Skeletal muscle satellite cell (primary cell): Measurements from ENCODE around the gene BRAT1.

Experiments
- H3K27me3 ChIP-seq: 2 replicates; pipeline ENCODE4 v1.7.0; 2013; ENCODE audit warnings: low read length; ENCODE audit not compliant: control insufficient read depth, insufficient read depth
- H3K36me3 ChIP-seq: 2 replicates; pipeline ENCODE4 v1.7.0; 2013; ENCODE audit warnings: mild to moderate bottlenecking, control low read depth, low read length; ENCODE audit not compliant: insufficient read depth
- H3K4me1 ChIP-seq: 2 replicates; pipeline ENCODE4 v1.7.0; 2013; ENCODE audit warnings: low read length; ENCODE audit not compliant: control insufficient read depth, insufficient read depth
- H3K4me2 ChIP-seq: 2 replicates; pipeline ENCODE4 v1.7.0; 2013; ENCODE audit warnings: mild to moderate bottlenecking, low read length
- H3K4me3 ChIP-seq: 2 replicates; pipeline ENCODE4 v1.7.0; 2013; ENCODE audit warnings: low read length
- H3K9ac ChIP-seq: 2 replicates; pipeline ENCODE4 v1.7.0; 2013; ENCODE audit warnings: mild to moderate bottlenecking, low read depth, low read length, moderate library complexity
- H3K9me3 ChIP-seq: replicated peaks from 2 replicates; pipeline ENCODE4 v1.7.0; 2013; ENCODE audit warnings: mild to moderate bottlenecking, control low read depth, low read length

BRAT1 gene

DNA sequence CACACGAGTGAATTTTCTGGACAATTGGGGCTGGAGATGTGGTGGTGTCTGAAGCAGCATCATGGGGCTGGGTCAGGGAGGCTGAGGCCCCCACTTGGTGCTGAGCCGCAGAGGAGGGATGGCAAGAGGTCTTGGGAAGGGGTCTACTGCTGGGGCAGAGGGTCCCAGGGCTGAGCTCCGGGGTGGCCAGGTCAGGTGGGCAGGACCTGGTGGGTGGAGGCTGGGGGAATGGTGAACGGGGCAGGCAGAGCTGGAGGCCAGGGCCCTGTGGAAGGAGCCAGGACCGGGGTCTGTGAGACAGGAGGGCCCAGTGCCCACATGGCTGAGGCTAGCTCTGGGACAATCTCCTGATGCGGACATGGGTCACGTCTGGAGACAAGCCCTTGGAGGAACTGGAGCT lies 56.1 kb downstream of the BRAT1 start:
- Histone ChIP-seq H3K27me3 (peaks cover 30% of the 10 kb centered on the region), H3K9ac (no peak overlapping the region), H3K4me2 (no peak overlapping the region), H3K9me3 (no peaks in the 10 kb centered on the region), H3K4me3 (no peak overlapping the region), H3K4me1 (peaks cover 4% of the 10 kb centered on the region), H3K36me3 (no peaks in the 10 kb centered on the region)

DNA sequence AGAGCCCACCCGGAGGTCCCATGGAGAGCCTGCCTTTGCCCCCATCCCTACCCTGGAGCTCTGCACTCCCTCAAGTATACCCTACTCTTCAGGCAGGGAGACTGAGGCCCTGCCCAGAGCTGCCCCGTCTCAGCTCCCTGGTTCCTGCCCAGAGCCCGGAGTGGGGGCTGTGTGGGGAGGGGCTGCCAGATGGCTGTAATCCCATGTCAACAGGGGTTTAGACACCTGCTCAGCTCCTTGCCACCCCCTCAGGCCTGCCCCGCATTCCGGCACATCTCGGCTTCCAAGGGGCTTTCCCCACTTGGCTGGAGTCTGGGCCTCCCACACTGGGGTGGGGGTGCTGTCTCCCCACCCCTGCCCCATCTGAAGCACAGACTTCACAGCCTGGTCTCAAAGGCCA lies 56.6 kb downstream of the BRAT1 start:
- H3K27me3 ChIP-seq: peaks cover 30% of the 10 kb centered on the region
- no peak overlapping the region for H3K9ac ChIP-seq
- H3K36me3 ChIP-seq: no peaks in the 10 kb centered on the region

DNA sequence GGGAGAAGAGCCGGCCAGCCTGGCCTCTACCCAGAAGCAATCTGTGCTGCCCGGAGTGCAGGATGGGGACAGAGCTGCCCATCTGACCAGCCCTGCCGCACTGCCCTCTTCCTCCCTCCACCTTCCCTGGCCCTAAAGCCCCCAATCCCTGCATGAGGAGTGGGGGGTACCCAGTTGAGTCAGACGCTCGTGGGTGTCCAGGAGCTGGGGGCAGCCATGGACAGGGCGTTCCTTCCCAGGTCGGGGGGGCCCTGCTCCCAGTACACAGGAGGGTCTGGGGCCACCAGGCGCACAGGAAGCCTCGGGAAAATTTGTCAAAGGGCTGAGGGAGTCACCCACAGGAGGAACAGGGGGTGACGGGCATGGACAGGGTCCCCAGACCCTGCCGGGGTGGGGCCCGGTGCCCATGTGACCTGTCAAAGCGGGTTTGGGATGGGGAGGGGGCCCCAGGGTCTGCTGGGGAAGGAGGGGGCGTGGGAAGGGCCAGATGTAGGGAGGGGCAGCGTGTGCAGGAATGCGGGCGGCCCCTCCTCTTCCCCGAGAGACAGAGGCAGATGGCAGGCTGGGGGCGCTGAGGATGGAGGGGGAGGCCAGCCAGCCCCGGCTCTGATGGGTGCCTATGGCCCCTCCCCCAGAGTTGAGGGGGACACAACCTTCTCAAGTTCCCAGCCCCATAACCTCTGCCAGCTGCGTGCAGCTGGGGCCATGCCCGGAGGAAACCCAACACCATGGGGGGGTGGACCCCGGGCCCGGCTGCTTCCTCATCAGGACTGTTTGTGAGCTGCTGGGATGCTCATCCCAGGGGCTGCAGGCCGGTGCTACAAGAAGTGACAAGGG lies 57.6 kb downstream of the BRAT1 start:
- Histone ChIP-seq H3K4me3 (no peak overlapping the region), H3K27me3 (peaks cover 30% of the 10 kb centered on the region)

More for the DNA sequence above, 56.6 kb downstream of the BRAT1 start:
- Histone ChIP-seq H3K4me3 (no peak overlapping the region), H3K4me1 (peaks cover 4% of the 10 kb centered on the region), H3K9me3 (no peaks in the 10 kb centered on the region), H3K4me2 (no peak overlapping the region)

DNA sequence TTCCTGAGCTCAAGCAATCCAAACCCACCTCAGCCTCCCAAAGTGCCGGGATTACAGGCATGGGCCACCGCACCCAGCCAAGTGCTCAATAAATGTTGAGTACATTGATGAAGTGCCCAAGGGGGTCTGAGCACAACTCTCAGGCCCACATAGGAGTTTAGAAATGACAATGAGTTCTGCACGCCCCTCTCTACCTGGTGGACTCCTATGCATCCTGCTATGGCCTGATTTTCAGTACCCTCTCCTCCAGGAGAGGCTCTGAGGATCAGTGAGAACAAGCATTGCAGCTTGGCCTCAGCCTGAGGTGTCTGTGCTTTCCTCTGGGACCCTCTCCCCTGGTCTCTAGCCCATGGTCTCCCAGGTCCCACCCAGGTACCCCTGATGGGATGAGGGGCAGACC lies 58.3 kb downstream of the BRAT1 start:
- Histone ChIP-seq H3K4me3 (no peak overlapping the region), H3K36me3 (no peaks in the 10 kb centered on the region), H3K9me3 (no peaks in the 10 kb centered on the region), H3K9ac (no peak overlapping the region), H3K27me3 (peaks cover 30% of the 10 kb centered on the region), H3K4me2 (no peak overlapping the region), H3K4me1 (peaks cover 6% of the 10 kb centered on the region)

More for the DNA sequence above, 57.6 kb downstream of the BRAT1 start:
- Histone ChIP-seq H3K9me3 (no peaks in the 10 kb centered on the region), H3K4me2 (no peak overlapping the region), H3K36me3 (no peaks in the 10 kb centered on the region), H3K4me1 (peaks cover 6% of the 10 kb centered on the region), H3K9ac (no peak overlapping the region)

DNA sequence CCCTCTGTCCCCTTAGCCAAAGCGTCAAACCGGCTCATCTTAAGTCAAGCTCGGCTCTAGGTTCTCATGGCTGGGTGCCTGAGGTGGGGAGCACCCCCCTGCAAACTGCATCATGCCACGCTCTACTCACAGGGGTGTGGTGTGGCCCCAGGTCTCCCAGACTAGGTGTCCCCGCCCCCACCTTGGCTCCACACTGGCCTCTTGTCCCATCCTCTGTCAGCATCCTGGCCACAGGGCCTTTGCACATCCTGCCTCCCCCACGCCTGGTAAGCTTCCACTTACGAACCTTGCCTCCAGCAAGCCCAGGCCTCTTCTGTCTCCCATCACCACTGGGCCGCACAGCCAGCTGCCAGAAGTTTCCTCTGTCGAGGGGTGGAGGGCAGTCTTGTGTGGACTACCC lies 58.9 kb downstream of the BRAT1 start:
- Histone ChIP-seq H3K4me3 (no peak overlapping the region), H3K27me3 (peaks cover 30% of the 10 kb centered on the region), H3K4me2 (no peak overlapping the region), H3K4me1 (peaks cover 6% of the 10 kb centered on the region), H3K9ac (no peak overlapping the region), H3K9me3 (no peaks in the 10 kb centered on the region), H3K36me3 (no peaks in the 10 kb centered on the region)

DNA sequence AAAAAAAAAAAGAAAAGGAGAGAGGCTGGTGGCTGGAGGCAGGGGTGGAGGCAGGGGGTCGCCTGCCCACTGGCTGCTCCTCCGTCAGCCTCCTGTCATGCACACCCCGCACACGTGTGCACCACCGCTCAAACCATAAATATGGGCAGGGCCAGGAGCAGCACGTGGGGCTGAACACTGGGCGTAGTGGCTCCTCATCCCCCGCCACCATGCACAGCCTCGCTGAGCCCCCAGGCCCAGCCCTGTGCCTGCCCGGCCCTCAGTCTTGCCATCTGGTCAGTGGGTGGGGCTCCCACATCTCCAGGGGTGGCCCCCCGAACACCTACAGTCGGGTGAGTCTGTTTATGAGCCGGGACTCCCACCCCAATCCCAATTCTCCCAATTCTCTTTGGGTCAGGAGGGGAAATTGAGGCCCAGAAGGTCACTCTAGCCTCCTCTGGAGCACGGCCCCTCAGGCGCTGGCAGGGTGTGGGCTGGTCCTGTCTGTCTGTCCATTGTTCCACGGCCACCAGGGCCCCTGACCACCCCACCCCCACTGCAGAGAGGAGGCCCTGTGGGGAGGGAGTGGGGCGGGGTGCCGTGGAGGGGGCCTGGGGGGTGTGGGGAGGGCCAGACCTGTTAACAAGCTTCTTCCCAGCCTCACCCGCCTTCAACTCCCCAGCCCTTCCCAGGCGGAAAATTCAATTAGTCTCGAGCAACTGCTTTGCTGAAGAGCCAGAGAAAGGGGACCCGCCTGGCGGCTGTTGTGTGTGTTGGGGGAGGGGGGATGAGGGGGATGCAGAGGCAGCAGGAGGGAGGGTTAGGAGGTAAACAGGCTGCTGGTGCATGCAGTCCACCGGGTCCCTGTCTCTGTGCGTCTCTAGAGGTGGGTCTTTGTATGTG lies 59.7 kb downstream of the BRAT1 start:
- Histone ChIP-seq H3K27me3 (peaks cover 30% of the 10 kb centered on the region), H3K9me3 (no peaks in the 10 kb centered on the region), H3K4me3 (no peak overlapping the region), H3K9ac (no peak overlapping the region), H3K4me1 (peaks cover 6% of the 10 kb centered on the region), H3K36me3 (no peaks in the 10 kb centered on the region), H3K4me2 (no peak overlapping the region)

DNA sequence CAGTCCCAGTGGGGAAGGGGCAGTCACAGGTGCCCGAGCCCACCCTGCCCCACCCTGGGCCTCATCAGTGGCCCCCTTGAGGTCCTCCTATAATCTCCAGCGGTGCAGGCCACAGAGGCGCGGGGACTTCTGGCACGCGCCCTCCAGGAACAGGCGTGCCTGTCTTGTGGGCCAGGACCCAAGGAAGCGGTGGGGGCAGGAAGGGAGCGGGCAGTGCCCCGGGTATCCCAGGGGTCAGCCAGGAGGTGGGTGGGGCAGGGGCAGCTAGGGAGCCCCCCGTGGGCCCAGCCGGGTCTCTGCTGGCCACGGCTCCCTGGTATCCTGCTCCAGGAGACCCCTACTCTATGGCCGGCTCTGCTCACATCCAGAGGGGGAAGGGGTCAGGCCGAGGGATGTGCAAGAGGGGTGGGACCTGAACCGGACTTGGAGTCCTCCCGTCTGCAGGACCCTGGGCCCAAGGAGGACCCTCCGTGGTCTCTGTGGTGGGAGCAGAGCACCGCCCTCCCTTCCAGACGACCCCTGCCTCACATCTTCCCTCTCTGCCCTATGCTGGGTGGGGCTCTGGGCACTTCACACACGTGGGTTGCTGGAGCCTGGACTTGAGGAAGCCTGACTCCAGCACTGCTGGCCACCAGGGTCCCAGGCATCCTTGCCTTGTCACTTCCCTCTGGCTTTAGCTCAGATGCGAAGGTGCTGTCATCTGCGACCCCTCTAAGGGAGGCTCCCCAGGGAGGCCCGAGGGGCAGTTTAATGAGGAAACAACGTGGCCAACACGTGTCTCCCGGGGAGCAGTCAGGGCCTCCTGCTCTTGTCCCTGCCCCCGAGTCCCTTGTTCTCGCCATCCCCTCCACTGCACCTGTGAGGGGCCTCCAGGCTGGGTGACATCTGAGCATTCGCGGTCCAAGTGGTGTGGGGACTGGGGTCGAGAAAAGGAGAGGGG lies 60.9 kb downstream of the BRAT1 start:
- Histone ChIP-seq H3K4me2 (no peak overlapping the region), H3K9me3 (no peaks in the 10 kb centered on the region), H3K9ac (no peak overlapping the region), H3K4me3 (no peak overlapping the region), H3K36me3 (no peaks in the 10 kb centered on the region), H3K27me3 (peaks cover 30% of the 10 kb centered on the region), H3K4me1 (peaks cover 6% of the 10 kb centered on the region)

DNA sequence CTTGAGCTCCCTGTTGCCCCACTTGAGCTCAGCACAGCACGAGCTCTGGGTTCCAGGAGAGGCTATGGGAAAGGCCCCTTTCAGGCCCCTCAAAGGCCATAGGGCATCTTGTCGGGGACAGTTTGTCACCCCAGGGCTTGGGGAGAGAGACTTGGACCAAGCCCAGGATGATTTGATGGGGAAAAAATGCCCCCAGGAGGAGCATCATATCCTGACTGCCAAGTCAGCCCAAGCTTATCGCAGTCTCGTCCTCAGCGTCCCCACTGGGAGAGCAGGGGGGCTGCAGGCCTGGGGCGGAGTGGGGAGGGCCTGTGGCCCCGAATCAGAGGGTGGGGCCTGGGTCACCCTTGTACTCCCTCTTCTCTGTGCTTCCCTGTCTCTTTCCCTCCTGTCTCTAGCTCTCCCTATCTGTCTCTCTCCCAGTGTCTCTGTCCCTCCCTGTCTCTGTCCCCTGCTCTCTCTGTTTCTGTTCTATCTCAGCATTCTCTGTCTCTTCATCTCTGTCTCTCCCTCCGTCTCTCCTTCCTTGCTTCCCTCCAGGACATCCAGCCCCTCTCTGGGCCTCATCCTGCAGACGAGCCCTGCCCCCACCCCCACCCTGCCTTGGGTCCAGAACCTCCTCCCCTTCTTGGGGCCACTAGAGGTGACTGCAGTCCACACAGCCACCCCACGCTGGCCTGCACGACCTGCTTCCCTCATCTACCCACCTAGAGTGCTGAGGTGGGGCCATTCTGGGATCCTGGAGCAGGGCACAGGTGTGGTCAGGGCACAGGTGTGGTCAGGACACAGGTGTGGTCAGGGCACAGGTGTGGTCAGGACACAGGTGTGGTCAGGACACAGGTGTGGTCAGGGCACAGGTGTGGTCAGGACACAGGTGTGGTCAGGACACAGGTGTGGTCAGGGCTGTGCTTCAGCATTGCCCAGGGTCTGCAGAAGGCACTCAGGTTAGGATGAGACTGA lies 61.8 kb downstream of the BRAT1 start:
- Histone ChIP-seq H3K9me3 (no peaks in the 10 kb centered on the region), H3K4me2 (no peak overlapping the region), H3K9ac (no peak overlapping the region), H3K27me3 (peaks cover 26% of the 10 kb centered on the region), H3K36me3 (no peaks in the 10 kb centered on the region), H3K4me3 (no peak overlapping the region), H3K4me1 (peaks cover 7% of the 10 kb centered on the region)

DNA sequence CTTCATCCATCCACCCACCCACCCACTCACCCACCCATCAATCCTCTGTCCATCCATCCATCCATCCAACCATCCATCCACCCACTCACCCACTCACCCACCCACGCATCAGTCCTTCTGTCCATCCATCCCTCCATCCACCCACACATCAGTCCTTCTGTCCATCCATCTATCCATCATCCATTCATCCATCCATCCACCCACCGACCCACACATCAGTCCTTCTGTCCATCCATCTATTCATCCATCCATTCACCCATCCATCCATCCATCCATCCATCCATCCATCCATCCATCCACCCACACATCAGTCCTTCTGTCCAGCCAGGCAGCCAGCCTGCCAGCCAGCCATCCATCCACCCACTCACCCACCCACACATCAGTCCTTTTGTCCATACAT lies 63.3 kb downstream of the BRAT1 start:
- Histone ChIP-seq H3K4me1 (peaks cover 20% of the 10 kb centered on the region), H3K36me3 (no peaks in the 10 kb centered on the region), H3K4me2 (no peak overlapping the region)

DNA sequence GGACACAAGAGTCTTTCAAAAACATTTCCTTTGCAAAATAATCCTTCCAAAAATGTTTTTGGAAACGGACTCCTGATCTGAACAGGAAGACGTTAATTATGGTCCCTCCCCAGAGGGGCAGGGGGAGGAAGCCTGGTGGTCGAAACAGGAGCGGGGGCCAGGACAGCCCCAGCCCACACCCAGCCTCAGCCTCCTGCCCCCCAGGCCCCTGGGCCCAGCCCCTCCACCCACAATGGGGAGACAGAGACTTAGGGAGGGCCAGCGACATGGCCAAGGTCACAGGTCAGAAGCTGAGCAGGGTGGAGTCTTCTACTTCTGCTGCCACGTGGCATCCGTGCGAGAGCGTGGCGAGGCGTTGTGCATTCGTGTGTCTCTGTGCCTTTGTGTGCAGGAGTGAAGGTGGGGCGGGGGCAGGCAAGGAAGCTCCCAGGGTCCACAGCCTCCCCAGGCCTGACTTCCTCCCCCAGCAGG lies 65.1 kb downstream of the BRAT1 start:
- H3K9ac ChIP-seq: no peak overlapping the region
- H3K4me2 ChIP-seq: no peak overlapping the region
- H3K9me3 ChIP-seq: no peaks in the 10 kb centered on the region
- peaks cover 6% of the 10 kb centered on the region for H3K27me3 ChIP-seq
- H3K4me1 ChIP-seq: peaks cover 20% of the 10 kb centered on the region
- no peaks in the 10 kb centered on the region for H3K36me3 ChIP-seq
- no peak overlapping the region for H3K4me3 ChIP-seq

More for the DNA sequence above, 63.3 kb downstream of the BRAT1 start:
- no peaks in the 10 kb centered on the region for H3K9me3 ChIP-seq
- H3K9ac ChIP-seq: no peak overlapping the region
- peaks cover 14% of the 10 kb centered on the region for H3K27me3 ChIP-seq
- no peak overlapping the region for H3K4me3 ChIP-seq
